NB4 (cell line): ENCODE measurements around the gene LTBP1.

Experiments
- POLR2A ChIP-seq: IDR thresholded peaks from 2 replicates; pipeline ENCODE4 v1.6.1; 2011; ENCODE audit warnings: mild to moderate bottlenecking; ENCODE audit not compliant: insufficient read length; ENCODE audit errors: extremely low read depth
- TF ChIP-seq, protein P1 (sequence below): IDR thresholded peaks from one replicate; pipeline ENCODE4 v1.5.1; 2012; ENCODE audit warnings: low read depth, low read length
- TF ChIP-seq, protein P2 (sequence below): IDR thresholded peaks from 2 replicates; pipeline ENCODE4 v1.6.1; 2011; ENCODE audit warnings: low read depth, low read length

GRCh38 chr2:33230195-33230594, 283.4 kb downstream of the LTBP1 start:
- TF ChIP-seq POLR2A: no peak
- TF ChIP-seq, protein P1, sequence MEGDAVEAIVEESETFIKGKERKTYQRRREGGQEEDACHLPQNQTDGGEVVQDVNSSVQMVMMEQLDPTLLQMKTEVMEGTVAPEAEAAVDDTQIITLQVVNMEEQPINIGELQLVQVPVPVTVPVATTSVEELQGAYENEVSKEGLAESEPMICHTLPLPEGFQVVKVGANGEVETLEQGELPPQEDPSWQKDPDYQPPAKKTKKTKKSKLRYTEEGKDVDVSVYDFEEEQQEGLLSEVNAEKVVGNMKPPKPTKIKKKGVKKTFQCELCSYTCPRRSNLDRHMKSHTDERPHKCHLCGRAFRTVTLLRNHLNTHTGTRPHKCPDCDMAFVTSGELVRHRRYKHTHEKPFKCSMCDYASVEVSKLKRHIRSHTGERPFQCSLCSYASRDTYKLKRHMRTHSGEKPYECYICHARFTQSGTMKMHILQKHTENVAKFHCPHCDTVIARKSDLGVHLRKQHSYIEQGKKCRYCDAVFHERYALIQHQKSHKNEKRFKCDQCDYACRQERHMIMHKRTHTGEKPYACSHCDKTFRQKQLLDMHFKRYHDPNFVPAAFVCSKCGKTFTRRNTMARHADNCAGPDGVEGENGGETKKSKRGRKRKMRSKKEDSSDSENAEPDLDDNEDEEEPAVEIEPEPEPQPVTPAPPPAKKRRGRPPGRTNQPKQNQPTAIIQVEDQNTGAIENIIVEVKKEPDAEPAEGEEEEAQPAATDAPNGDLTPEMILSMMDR: no peak
- TF ChIP-seq, protein P2, sequence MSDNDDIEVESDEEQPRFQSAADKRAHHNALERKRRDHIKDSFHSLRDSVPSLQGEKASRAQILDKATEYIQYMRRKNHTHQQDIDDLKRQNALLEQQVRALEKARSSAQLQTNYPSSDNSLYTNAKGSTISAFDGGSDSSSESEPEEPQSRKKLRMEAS: no peak
